DOHH2 (cell line): ENCODE data around the gene WDR19.
"Not testable (repeated sequence)": the region's sequence is repeated elsewhere in the genome, so short reads cannot be mapped to it uniquely, and the experiment has no call there.

Source experiments
- H3F3A ChIP-seq: fragments of 200-600 bp; sonication (generic), shearing (Covaris generic); 2 replicates; pipeline ENCODE4 v1.6.0; 2016; ENCODE audit warnings: antibody characterized with exemption, mild to moderate bottlenecking; ENCODE audit not compliant: control insufficient read depth, insufficient read depth
- H3K27ac ChIP-seq: fragments of 200-600 bp; sonication (generic); 2 replicates; pipeline ENCODE4 v1.5.1; 2014; ENCODE audit warnings: low read depth, mild to moderate bottlenecking, low read length, moderate library complexity
- H3K27me3 ChIP-seq: fragments of 200-600 bp; sonication (generic); 2 replicates; pipeline ENCODE4 v1.6.1; 2014; ENCODE audit warnings: mild to moderate bottlenecking, low read length, mixed read lengths; ENCODE audit not compliant: control insufficient read depth
- H3K36me3 ChIP-seq: fragments of 200-600 bp; sonication (generic); 2 replicates; pipeline ENCODE4 v1.6.1; 2014; ENCODE audit warnings: mild to moderate bottlenecking, low read length, moderate library complexity, mixed read lengths; ENCODE audit not compliant: control insufficient read depth
- H3K4me1 ChIP-seq: fragments of 200-600 bp; sonication (generic); 2 replicates; pipeline ENCODE4 v1.6.1; 2014; ENCODE audit warnings: mild to moderate bottlenecking, low read length, mixed read lengths; ENCODE audit not compliant: control insufficient read depth
- H3K4me2 ChIP-seq: fragments of 200-600 bp; sonication (generic); 2 replicates; pipeline ENCODE4 v1.6.0; 2014; ENCODE audit warnings: mild to moderate bottlenecking, low read length, moderate library complexity
- H3K4me3 ChIP-seq: fragments of 200-600 bp; sonication (generic); 2 replicates; pipeline ENCODE4 v1.5.1; 2014; ENCODE audit warnings: mild to moderate bottlenecking, low read length, mixed read lengths
- H3K79me2 ChIP-seq: fragments of 200-600 bp; sonication (generic); 2 replicates; pipeline ENCODE4 v1.6.1; 2014; ENCODE audit warnings: mild to moderate bottlenecking, low read length, mixed read lengths; ENCODE audit not compliant: control insufficient read depth
- H3K9me2 ChIP-seq: fragments of 200-600 bp; sonication (generic); replicated peaks from 2 replicates; pipeline ENCODE4 v1.6.1; 2014; ENCODE audit warnings: mild to moderate bottlenecking, low read length, mixed read lengths; ENCODE audit not compliant: control insufficient read depth
- H3K9me3 ChIP-seq: fragments of 200-600 bp; sonication (generic); 2 replicates; pipeline ENCODE4 v1.6.1; 2014; ENCODE audit warnings: antibody characterized with exemption, low read length, mixed read lengths; ENCODE audit not compliant: control insufficient read depth, insufficient read depth
- H4K20me1 ChIP-seq: fragments of 200-600 bp; sonication (generic); 2 replicates; pipeline ENCODE4 v1.6.0; 2014; ENCODE audit warnings: low read depth, mild to moderate bottlenecking, antibody characterized with exemption, low read length, moderate library complexity; ENCODE audit not compliant: control insufficient read depth, insufficient read depth
- CTCF ChIP-seq: fragments of 200-600 bp; sonication (generic); IDR thresholded peaks from one replicate; pipeline ENCODE4 v1.5.1; 2014; ENCODE audit warnings: antibody characterized with exemption, mild to moderate bottlenecking, low read depth, low read length; ENCODE audit not compliant: poor library complexity, severe bottlenecking
- EZH2phosphoT487 ChIP-seq: fragments of 200-600 bp; sonication (generic); IDR thresholded peaks from 2 replicates; pipeline ENCODE4 v1.6.1; 2017; ENCODE audit warnings: borderline replicate concordance, mild to moderate bottlenecking, antibody characterized with exemption, low read length, moderate library complexity, mixed read lengths

Gene WDR19

GRCh38 chr4:39259571-39260330, 77.4 kb downstream of the WDR19 start:
- no peak overlapping the region for H3K27ac ChIP-seq
- H3K4me3 ChIP-seq, result no peak overlapping the region
- no peak for TF ChIP-seq CTCF
- TF ChIP-seq EZH2phosphoT487, result no peak
- no peaks in the 10 kb centered on the region for H4K20me1 ChIP-seq
- H3K9me3 ChIP-seq, result no peaks in the 10 kb centered on the region
- H3K4me2 ChIP-seq, result no peak overlapping the region
- no peaks in the 10 kb centered on the region for H3K4me1 ChIP-seq
- peaks cover 5% of the 10 kb centered on the region; the same call in 1 of the 2 replicates for H3F3A ChIP-seq
- no peaks in the 10 kb centered on the region for H3K27me3 ChIP-seq
- no peaks in the 10 kb centered on the region for H3K9me2 ChIP-seq
- H3K36me3 ChIP-seq, result peaks cover 24% of the 10 kb centered on the region
- H3K79me2 ChIP-seq, result no peaks in the 10 kb centered on the region

- no peak overlapping the region for H3K27ac ChIP-seq
- H3K27me3 ChIP-seq, result no peaks in the 10 kb centered on the region
- TF ChIP-seq CTCF, result no peak
- TF ChIP-seq EZH2phosphoT487, result no peak
- H3K4me2 ChIP-seq, result no peak overlapping the region
- H3K4me3 ChIP-seq, result no peak overlapping the region
- no peaks in the 10 kb centered on the region for H3F3A ChIP-seq
- no peaks in the 10 kb centered on the region for H3K79me2 ChIP-seq
- H3K9me2 ChIP-seq, result no peaks in the 10 kb centered on the region
- no peaks in the 10 kb centered on the region for H4K20me1 ChIP-seq
- no peaks in the 10 kb centered on the region for H3K4me1 ChIP-seq
- H3K36me3 ChIP-seq, result peaks cover 5% of the 10 kb centered on the region; the same call in 1 of the 2 replicates
- H3K9me3 ChIP-seq, result no peaks in the 10 kb centered on the region
Observed at GRCh38 chr4:39263895-39264294, 81.6 kb downstream of the WDR19 start.

GRCh38 chr4:39274503-39274902, 92.2 kb downstream of the WDR19 start:
- H3K36me3 ChIP-seq, result peaks cover 33% of the 10 kb centered on the region
- H3K79me2 ChIP-seq, result no peaks in the 10 kb centered on the region
- H4K20me1 ChIP-seq, result no peaks in the 10 kb centered on the region
- no peaks in the 10 kb centered on the region for H3K4me1 ChIP-seq
- no peaks in the 10 kb centered on the region for H3K9me2 ChIP-seq
- no peak overlapping the region for H3K27ac ChIP-seq
- H3K4me2 ChIP-seq, result no peak overlapping the region
- no peaks in the 10 kb centered on the region for H3F3A ChIP-seq
- H3K27me3 ChIP-seq, result no peaks in the 10 kb centered on the region
- no peaks in the 10 kb centered on the region for H3K9me3 ChIP-seq
- TF ChIP-seq EZH2phosphoT487 (no peak), CTCF (no peak)
- H3K4me3 ChIP-seq, result no peak overlapping the region

- peaks cover 33% of the 10 kb centered on the region for H3K36me3 ChIP-seq
Observed at GRCh38 chr4:39277661-39278060, 95.3 kb downstream of the WDR19 start.

More at GRCh38 chr4:39277661-39278060, 95.3 kb downstream of the WDR19 start:
- H3K79me2 ChIP-seq, H3K4me1 ChIP-seq, H3K27ac ChIP-seq, H3K4me3 ChIP-seq, H3F3A ChIP-seq, H3K9me3 ChIP-seq, H3K4me2 ChIP-seq, H4K20me1 ChIP-seq, H3K27me3 ChIP-seq, H3K9me2 ChIP-seq: not testable (repeated sequence)
